SK-N-SH (cell line): Measurements from ENCODE around the gene CATSPER3.

Experiments
- CTCF ChIP-seq: fragments of 200-600 bp; sonication (generic); IDR thresholded peaks from 2 replicates; pipeline ENCODE4 v1.6.1; 2017; ENCODE audit warnings: antibody characterized with exemption, mild to moderate bottlenecking, moderate library complexity
- REST ChIP-seq: IDR thresholded peaks from 2 replicates; pipeline ENCODE4 v1.6.1; 2012; ENCODE audit warnings: mild to moderate bottlenecking, low read depth, low read length, moderate library complexity

GRCh38 chr5:135057233-135057632 is 89.5 kb downstream of the CATSPER3 start:
- TF ChIP-seq REST: no peak
- no peak for TF ChIP-seq CTCF
